ENCODE results near the gene AASS. TPM values are rescaled to one million over a fixed set of nuclear protein-coding genes. Genes with fewer than 3 reads are reported as not detected.
A peak's percentile ranks its signal among the peaks of the same experiment; 100 is the strongest.

Gene AASS
- total and polyA plus RNA-seq, 8 donors, result 1.8 to 106 (median 12.1) TPM

DNA sequence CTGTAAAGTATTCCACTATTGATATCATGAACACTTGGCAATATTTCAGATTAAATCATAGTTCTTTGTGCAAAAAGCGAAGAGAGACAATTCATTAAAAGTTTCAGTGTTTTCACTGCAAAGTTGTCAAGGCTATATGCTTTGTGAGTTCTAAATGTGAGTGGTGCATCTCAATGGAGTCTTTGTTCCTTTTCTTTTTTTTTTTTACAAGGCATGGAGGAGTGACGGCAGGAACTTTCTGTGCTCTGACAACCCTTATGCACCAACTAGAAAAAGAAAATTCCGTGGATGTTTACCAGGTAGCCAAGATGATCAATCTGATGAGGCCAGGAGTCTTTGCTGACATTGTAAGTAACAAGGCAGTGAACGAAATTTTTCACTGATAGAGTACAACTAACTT lies 84.5 kb downstream of the AASS start:
- H3K4me3 ChIP-seq, result no peak overlapping the region
- no peaks in the 10 kb centered on the region for H3K9me3 ChIP-seq
- no peak for DNase-seq
- H3K27me3 ChIP-seq, result no peaks in the 10 kb centered on the region
- no peaks in the 10 kb centered on the region for H3K4me1 ChIP-seq
- TF ChIP-seq, protein P1, sequence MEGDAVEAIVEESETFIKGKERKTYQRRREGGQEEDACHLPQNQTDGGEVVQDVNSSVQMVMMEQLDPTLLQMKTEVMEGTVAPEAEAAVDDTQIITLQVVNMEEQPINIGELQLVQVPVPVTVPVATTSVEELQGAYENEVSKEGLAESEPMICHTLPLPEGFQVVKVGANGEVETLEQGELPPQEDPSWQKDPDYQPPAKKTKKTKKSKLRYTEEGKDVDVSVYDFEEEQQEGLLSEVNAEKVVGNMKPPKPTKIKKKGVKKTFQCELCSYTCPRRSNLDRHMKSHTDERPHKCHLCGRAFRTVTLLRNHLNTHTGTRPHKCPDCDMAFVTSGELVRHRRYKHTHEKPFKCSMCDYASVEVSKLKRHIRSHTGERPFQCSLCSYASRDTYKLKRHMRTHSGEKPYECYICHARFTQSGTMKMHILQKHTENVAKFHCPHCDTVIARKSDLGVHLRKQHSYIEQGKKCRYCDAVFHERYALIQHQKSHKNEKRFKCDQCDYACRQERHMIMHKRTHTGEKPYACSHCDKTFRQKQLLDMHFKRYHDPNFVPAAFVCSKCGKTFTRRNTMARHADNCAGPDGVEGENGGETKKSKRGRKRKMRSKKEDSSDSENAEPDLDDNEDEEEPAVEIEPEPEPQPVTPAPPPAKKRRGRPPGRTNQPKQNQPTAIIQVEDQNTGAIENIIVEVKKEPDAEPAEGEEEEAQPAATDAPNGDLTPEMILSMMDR (IDR thresholded peaks at IDR 0.05), result no peak
- TF ChIP-seq POLR2AphosphoS5 (IDR thresholded peaks at IDR 0.05) (no peak), POLR2A (IDR thresholded peaks at IDR 0.05) (no peak), EP300 (IDR thresholded peaks at IDR 0.05) (no peak)
- peaks cover 0 to 7% (median 5%) of the 10 kb centered on the region in 4 donors for H3K36me3 ChIP-seq
- intact Hi-C loops (cut with DNase I; ENCODE audit: low total_unique reads), result no loop called here
- no peak overlapping the region for H3K27ac ChIP-seq
- 68 to 80% (median 75%) methylated on average over 4 of the region's 4 CpGs for WGBS, 5 donors

DNA sequence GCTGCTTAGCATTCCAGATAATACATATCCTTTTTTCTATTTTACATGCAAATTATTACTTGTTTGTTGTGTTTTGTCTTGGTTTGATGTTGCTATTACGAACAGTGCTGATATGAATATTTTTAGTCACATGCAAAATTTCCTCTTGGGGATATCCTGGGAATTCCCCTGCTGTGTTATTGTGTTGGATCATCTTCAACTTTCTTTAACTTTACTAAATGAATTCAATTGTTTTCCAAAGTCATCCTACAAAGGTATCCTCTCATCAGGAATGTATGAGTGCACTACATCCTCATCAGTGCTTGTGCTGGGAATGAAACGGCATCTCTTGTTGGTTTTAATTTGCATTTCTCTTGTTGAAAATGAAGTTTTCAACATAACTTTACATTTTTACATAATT lies 87.1 kb downstream of the AASS start:
- no peak for TF ChIP-seq POLR2A (IDR thresholded peaks at IDR 0.05)
- TF ChIP-seq POLR2AphosphoS5 (IDR thresholded peaks at IDR 0.05), result no peak
- TF ChIP-seq, protein P1 (IDR thresholded peaks at IDR 0.05), result no peak
- no peak for TF ChIP-seq EP300 (IDR thresholded peaks at IDR 0.05)
- intact Hi-C loops (cut with DNase I; ENCODE audit: low total_unique reads), result no loop called here

DNA sequence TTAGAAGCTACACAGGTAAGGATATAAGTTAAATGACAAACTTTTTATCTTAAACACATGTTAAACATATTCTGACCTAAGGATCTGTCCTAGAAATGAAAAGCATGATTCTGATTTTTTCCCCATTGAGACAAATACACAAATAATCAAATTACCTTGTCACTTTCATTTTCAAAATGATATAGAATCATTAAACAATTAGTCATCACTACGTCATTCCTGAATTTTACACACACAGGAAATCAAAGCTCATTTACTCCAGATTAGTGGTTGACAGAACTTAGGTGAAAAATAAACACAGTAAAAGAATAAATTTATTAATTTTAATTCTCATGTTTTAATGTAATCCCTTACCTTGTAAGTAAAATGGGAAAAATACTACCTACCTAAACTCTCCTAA lies 89.0 kb downstream of the AASS start:
- H3K27ac ChIP-seq, result no peak overlapping the region
- H3K4me3 ChIP-seq, result no peak overlapping the region
- no peak for DNase-seq
- TF ChIP-seq, protein P1 (IDR thresholded peaks at IDR 0.05), result no peak
- no peak for TF ChIP-seq EP300 (IDR thresholded peaks at IDR 0.05)
- no peak for TF ChIP-seq POLR2A (IDR thresholded peaks at IDR 0.05)
- no peak for TF ChIP-seq POLR2AphosphoS5 (IDR thresholded peaks at IDR 0.05)
- no peaks in the 10 kb centered on the region for H3K9me3 ChIP-seq
- 32 to 58% (median 40%) methylated on average over 1 of the region's 1 CpG for WGBS, 5 donors
- H3K4me1 ChIP-seq, result no peaks in the 10 kb centered on the region
- peaks cover 0 to 3% (median under 1%) of the 10 kb centered on the region in 4 donors for H3K36me3 ChIP-seq
- intact Hi-C loops (cut with DNase I; ENCODE audit: low total_unique reads), result no loop called here
- no peaks in the 10 kb centered on the region for H3K27me3 ChIP-seq

More for the DNA sequence above, 87.1 kb downstream of the AASS start:
- Histone ChIP-seq H3K4me1 (no peaks in the 10 kb centered on the region), H3K27ac (no peak overlapping the region), H3K27me3 (no peaks in the 10 kb centered on the region), H3K9me3 (no peaks in the 10 kb centered on the region), H3K36me3 (peaks cover 0 to 7% (median 5%) of the 10 kb centered on the region in 4 donors), H3K4me3 (no peak overlapping the region)
- DNase-seq, result no peak
- WGBS, 5 donors, result 71 to 83% (median 78%) methylated on average over 2 of the region's 2 CpGs

DNA sequence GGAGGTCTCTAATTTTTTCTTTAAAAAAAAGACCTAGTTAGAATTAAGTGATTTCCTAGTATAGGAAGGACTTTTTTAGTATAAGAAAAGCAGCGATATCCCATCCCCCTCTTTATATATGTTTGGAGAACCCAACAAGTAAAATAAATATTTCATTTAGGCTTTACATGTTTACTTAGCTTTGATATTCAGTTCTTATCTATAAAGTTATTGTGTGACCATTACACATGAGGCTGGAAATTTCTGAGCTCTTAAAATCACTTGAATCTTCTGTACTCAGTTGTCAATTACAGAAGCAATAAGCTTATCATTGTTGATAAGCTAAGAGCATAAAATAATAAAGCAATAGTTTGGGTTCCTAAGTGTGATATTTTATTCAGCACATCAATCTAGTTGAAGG lies 89.7 kb downstream of the AASS start:
- H3K9me3 ChIP-seq, result no peaks in the 10 kb centered on the region
- DNase-seq, result peak in 1 of 2 donors; percentile 9
- no peak overlapping the region for H3K4me3 ChIP-seq
- no peak overlapping the region for H3K27ac ChIP-seq
- TF ChIP-seq, protein P1 (IDR thresholded peaks at IDR 0.05), result no peak
- TF ChIP-seq EP300 (IDR thresholded peaks at IDR 0.05) (no peak), POLR2A (IDR thresholded peaks at IDR 0.05) (no peak), POLR2AphosphoS5 (IDR thresholded peaks at IDR 0.05) (no peak)
- no peaks in the 10 kb centered on the region for H3K4me1 ChIP-seq
- 26 to 49% (median 37%) methylated on average over 1 of the region's 1 CpG for WGBS, 5 donors
- no peaks in the 10 kb centered on the region for H3K36me3 ChIP-seq
- no peaks in the 10 kb centered on the region for H3K27me3 ChIP-seq
- intact Hi-C loops (cut with DNase I; ENCODE audit: low total_unique reads), result no loop called here

Measured in stomach (tissue), 9 donors.